ENCODE results near the gene TNK1.
"Not testable (repeated sequence)": the region's sequence is repeated elsewhere in the genome, so short reads cannot be mapped to it uniquely, and the experiment has no call there.

TNK1 gene

DNA sequence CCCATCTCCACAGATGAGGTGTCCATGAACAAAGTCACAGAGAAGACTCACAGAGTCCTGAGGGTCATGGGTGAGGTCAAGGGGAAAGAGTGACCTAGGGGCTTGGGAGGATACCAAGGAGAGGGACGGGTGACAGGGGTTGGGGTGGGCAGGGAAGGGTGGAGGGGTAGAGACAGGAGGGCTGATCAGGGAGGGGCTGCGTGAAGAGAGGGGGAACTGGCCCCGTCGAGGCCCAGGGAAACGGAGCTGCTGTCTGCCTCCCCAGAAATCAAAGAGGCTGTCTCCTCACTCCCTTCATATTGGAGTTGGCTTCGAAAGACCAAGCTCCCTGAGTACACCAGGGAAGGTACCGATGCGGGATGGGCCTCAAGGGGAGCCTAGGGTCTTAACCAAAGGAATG lies 25.3 kb upstream of the TNK1 start:
- DNase-seq = no peak

- DNase-seq = peak; percentile 88
Measured at GRCh38 chr17:7356072-7356549, 24.8 kb upstream of the TNK1 start.

DNA sequence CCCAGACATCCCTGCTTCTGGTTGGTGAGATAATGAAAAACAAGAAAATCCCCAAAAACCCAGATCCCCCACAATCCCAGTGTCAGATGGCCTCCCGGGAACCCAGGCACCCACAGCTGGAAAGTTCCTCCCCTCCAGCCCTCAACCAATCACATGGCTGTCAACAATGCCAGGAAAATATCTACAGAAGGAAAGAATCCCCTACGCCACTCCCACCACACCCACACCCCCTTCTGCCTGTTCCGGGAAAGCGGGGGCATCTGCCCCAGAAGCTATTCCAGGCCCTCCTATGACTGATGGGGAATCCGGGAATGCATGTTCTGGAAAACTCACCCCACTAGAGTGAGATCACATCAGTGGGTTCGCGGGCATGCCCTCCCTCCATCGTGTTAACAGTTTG lies 24.1 kb upstream of the TNK1 start:
- DNase-seq = no peak

DNA sequence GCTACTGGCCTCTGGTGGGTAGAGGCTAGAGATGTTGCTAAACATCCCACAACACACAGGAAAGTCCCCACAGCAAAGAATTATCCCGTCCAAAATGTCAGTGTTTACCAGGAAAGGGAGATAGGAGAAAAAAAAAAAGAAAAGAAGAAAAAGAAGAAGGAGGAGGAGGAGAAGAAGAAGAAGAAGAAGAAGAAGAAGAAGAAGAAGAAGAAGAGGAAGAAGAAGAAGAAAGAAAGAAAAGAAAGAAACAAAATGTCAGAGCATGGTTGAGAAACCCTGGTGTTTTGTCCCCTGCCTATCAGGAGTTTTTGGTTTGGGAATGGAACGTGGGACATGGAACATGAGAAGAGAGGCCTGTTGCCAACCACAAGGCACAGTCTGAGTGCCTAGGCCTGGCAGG lies 23.5 kb upstream of the TNK1 start:
- no peak for DNase-seq

GRCh38 chr17:7361906-7362305 lies 19.0 kb upstream of the TNK1 start:
- DNase-seq = no peak

GRCh38 chr17:7363311-7363710 lies 17.6 kb upstream of the TNK1 start:
- DNase-seq = no peak

DNA sequence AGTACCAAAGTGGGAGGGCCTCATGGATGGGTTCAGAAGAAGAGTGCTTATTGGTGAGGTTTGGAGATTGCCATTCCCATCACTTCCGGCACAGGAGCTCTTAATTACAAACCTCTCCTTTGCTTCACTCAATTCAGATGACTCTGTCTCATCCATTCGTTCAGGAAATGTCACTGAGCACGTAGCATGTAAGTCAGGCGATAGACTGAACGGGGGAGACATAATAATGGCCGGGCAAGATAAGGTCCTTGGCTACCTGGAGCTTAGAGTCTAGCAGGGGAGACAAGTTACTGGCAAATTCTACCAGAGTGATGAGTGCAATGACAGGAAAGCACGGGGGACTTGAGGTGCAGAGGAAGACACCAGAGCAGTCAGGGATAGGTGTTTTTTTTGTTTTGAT lies 14.9 kb upstream of the TNK1 start:
- not testable (repeated sequence) for DNase-seq

GRCh38 chr17:7367083-7367482 lies 13.8 kb upstream of the TNK1 start:
- no peak for DNase-seq

- DNase-seq = no peak
Measured at GRCh38 chr17:7367918-7368598, 12.8 kb upstream of the TNK1 start.

DNA sequence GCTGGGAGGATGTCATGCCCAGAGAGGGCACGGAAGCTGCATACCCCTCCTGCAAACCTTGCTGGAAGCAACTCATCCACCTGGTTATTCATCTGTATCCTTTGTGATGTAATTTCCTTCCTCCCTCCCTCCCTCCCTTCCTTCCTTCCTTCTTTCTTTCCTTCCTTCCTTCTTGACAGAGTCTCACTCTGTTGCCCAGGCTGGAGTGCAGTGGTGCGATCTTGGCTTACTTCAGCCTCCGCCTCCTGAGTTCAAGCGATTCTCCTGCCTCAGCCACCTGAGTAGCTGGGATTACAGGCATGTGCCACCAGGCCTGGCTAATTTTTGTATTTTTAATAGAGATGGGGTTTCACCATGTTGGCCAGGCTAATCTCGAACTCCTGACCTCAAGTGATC lies 12.3 kb upstream of the TNK1 start:
- not testable (repeated sequence) for DNase-seq

- DNase-seq = no peak
Measured at GRCh38 chr17:7369825-7370224, 11.1 kb upstream of the TNK1 start.

GRCh38 chr17:7370853-7371252 lies 10.0 kb upstream of the TNK1 start:
- no peak for DNase-seq

- no peak for DNase-seq
Measured at GRCh38 chr17:7374353-7374752, 6.5 kb upstream of the TNK1 start.

DNA sequence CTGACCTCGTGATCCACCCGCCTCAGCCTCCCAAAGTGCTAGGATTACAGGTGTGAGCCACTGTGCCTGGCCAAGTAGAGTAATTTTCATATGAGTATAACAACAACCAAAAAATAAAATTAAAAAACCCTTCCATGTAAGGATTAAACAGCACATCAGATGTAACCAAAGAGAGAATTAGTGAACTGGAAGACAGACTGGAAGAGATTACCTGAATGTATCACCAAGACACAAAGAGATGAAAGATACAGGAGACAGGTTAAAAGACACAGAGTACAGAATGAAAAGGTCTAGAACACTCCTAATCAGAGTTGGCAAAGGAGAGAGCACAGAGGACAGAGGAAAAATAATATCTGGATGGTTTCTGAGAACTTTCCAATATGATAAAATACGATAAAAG lies 1.8 kb upstream of the TNK1 start:
- no peak for DNase-seq

- no peak for DNase-seq
Measured at GRCh38 chr17:7380321-7380720, 568 bp upstream of the TNK1 start.

DNA sequence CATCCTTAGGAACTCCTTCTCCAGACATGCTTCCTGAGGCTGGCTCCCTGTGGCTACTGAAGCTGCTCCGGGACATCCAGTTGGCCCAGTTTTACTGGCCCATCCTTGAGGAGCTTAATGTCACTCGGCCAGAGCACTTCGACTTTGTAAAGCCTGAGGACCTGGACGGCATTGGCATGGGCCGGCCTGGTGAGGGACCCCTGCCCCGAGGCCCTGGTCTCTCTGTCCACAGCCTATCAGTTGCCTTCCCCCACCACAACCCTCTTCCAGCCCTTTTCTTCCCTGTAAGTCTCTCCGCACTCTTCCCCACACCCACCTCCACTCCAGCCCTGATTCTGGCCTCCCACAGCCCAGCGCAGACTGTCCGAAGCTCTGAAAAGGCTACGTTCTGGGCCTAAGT lies 2.0 kb downstream of the TNK1 start:
- DNase-seq = no peak

DNA sequence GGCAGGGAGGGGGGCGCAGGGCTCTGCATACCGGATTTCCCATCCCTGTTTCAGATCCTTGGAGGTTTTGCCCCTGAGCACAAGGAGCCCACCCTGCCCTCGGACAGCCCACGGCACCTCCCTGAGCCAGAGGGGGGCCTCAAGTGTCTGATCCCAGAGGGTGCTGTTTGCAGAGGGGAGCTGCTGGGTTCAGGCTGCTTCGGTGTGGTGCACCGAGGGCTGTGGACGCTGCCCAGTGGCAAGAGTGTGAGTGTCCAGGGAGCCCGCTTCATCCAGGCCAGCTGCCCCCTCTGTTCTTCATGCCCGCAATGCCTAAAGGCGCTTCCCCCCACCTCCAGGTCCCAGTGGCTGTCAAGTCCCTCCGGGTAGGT lies 2.5 kb downstream of the TNK1 start:
- DNase-seq = no peak

GRCh38 chr17:7383742-7384488 lies 3.0 kb downstream of the TNK1 start:
- peak; percentile 75 for DNase-seq

- DNase-seq = no peak
Measured at GRCh38 chr17:7384489-7385081, 3.7 kb downstream of the TNK1 start.

GRCh38 chr17:7388856-7389255 lies 8.0 kb downstream of the TNK1 start:
- no peak for DNase-seq

DNA sequence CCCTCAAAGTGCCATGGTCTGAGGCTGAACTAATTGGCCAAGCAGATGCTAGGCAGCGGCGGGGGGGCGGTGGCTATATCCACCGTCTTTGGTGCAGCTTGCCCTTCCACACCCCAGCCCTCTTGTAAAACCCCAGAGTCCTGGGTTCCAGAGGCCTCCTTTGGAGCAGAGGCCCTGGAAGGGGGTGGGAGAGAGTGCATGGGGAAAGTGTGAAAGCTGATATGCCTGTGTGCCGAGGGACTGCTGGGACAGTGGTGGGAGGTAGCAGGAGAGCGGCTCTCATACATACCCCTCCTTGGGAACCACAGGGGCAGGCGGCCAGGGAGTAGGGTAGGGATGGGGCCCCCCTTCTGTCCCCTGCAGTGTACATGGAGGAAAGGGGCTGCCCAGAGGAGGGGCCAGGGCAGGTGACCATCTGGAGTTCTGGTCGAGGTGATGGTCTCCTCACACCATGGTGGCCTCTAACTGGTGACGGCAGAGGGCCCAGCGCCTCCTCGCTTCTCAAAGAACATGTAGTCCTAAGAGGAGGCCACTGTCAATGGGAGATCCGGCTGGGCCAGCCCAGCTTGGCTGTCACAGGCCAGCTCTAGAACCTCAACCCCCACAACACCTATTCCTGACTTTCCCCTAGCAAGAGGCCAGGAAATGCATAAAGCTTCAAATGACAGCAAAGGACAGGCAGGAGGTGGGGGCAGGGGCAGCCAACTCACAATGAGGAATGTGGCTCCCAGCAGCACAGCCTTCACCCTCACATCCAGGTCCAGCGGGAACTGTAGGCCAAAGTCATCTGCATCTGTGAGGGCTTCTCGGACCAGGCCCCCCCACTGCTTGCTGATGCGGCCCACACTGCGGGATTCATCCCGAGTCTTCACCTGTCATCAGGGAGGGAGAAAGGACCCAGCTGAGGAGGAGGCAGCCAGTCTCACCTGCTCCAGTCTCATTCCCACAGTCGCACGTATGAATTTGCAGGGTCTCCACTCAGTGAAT lies 9.3 kb downstream of the TNK1 start:
- no peak for DNase-seq

DNA sequence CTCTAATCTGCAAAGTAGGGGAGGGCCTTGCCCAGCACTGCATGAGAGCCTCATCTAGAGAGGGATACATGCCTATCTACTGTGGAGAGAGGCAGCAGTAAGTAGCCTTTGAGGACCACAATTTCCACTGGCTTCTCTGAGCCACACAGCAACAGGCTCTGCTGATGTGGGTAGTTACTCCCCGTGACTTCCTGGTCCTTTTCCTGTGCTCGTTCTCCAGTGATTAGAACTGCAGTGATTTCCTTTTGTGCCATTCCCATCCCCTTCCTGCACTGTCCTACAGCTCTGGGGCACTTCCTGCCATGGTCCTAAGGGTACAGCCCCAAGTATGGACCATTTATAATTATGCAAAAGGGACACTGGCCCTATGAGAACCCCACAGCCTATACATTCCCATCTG lies 10.4 kb downstream of the TNK1 start:
- no peak for DNase-seq

Measured in stimulated activated CD4-positive, alpha-beta T cell treated with anti-CD3 and anti-CD28 coated beads, Interleukin-1b, Interleukin-23, amount 100 ng/mL, for 48 hours (primary cell).